CD4-positive, alpha-beta T cell treated with Interleukin-1 beta for 1 hour (primary cell): ENCODE data around the gene ABHD17A.

ENCODE experiments used
- DNase-seq, 2 donors: peaks; one replicate each; pipeline ENCODE4 v3.0.0-alpha.2; 2020 to 2022

Gene ABHD17A

DNA sequence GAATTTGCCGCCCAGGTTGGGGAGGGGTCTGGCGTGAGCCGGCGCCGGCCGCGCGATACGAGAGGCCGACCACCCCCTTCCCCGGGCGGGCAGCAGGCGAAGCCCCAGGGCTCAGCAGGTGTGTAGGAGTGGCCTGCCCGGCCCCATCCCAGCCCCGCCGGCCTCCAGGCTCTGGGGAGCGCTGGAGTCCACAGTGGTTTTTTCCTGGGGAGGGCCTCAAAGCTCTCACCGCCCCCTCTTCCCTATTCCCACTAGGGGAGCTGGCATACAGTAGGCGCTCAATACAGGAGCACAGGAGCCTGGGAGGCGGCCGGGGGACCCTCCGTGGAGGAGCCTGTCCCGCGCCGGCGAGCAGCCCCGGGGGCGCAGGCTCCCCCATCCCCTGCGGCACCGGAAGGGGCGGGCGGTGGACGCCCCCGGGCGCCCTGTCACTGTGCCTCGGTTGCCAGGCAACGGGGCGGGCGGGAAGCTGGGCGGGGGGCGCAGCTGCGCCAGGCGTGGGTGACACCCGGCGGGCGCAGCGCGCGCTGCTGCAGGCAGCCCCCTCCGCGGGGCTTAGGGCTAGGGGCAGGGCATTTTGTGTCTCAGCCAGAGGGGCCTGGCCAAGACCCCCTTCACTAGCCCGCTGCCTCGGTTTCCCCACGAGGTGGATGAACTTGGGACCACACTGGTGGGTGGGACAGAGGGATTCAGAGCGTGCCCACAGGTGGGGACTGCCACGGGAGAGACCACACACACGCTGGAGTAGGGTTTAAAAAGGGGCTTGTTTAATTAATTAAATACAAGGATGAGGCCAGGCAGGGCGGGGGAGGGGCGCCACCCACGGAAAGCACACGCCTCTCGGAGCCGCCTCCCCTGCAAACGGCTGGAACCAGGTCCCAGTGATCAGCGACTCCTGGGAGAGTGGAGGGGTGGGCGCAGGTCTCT is 33.4 kb downstream of the ABHD17A start:
- peak; percentile 67 to 80 for DNase-seq

DNA sequence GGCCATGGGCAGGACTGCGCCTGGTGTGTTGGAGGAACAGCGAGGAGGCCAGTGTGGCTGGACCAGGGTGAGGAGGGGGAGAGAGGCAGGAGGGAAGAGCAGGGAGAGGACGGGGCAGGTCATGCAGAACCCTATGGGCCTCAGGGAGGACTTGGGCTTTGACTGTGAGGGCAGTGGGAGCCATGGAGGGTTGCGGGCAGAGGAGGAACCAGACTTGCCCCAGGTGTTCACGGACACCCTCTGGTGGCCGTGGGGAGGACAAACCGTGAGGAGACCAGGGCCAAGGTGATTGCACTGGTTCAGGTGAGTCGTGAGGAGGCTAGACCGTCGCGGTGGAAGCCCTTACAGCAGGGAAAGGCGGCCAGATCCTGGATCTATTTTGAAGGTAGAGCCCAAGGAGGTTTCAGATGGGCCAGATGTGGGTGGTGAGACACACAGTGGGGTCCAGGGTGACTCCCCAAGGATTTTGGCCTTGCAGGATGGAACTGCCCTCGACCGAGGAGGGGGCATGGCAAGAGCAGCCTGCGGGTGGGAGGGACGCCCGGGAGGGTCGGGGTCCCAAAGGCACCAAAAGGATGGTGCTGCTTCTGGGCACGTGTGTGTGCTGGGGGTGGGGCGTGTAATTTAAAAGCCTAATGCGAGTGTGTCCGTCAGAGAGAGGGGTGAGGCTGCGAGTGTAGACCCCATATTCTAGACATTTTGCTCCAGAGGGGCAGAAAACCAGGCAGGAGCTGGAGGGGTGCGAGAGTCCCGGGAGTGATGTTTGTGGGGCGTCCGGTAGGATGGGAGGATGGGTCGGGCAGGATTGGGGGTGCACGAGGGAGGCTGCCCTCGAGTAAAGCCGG is 34.3 kb downstream of the ABHD17A start:
- peak in 1 of 2 donors; percentile 27 for DNase-seq

DNA sequence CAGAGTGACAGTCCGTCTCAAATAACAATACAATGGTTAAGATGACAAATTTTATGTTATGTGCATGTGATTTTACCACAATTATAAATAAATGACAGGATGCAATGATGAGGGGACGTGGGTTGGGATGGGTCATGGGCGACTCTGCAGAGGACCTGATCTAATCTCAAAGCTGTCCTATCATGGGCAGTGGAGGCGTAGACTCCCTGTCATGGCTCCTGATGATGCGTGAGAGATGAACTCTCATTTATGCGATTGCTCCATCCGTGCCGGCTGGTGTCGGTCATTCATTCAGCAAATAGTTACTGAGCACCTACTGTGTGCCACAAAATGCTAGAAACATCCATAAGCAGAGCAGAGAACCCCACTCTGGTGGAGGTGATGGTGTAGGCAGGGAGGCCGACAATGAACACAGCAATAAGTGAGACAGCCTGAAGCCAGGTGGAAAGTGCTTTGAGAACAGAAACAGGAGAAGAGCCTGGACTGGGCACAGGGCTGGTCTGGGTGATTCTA is 35.4 kb downstream of the ABHD17A start:
- no peak for DNase-seq

DNA sequence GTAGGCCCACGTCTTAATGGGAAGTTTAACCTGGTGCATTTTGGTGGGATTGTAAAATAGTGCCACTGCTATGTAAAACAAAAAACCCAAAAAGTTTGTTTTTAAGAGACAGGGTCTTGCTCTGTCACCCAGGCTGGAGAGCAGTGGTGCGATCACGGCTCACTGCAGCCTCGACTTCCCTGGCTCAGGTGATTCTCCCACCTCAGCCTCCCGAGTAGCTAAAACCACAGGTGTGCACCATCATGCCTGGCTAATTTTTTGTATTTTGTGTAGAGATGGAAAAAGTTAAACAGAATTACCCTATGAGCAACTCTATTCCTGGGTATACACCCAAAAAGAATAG is 36.2 kb downstream of the ABHD17A start:
- DNase-seq: no peak

DNA sequence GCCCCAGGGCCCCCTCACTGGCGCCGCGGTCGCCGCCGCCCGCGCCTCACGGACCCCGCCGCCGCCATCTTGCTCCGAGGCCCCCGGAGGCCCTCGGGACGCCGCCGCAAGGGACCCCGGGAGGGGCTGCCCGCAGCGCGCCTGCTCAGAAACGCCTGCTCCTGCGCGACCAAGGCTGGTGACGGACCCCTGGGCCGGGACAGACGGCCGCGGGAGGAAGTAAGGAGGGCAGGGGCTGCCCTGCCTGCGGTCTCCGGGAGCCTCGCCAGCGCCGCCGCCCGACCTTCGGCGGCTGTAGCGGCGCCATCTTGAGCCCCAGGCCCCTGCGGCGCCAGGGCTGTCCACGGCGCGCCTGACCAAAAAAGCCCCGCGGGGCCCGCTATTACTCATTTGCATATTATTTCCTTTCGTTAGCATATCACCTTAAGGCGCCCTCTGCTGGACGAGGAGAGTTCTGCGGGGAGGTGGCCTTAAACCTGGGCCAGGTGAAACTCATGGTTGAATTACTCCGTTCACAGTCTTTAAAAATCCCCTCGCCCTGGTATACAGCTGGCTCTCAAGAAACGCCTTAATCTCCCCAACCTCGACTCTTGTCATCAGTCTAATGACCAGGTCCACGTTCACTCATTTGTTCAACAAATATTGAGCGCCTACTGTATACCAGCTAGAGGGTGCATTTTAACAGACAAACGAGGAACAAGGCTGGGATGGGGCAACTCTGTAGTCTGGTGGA is 36.7 kb downstream of the ABHD17A start, which contains the start of gene REXO1:
Gene REXO1, minus strand, starts transcription at position 85 of the 733 bp plus-strand sequence. CDS start 125 bp downstream, outside the sequence.
- DNase-seq: peak; percentile 95 to 99

DNA sequence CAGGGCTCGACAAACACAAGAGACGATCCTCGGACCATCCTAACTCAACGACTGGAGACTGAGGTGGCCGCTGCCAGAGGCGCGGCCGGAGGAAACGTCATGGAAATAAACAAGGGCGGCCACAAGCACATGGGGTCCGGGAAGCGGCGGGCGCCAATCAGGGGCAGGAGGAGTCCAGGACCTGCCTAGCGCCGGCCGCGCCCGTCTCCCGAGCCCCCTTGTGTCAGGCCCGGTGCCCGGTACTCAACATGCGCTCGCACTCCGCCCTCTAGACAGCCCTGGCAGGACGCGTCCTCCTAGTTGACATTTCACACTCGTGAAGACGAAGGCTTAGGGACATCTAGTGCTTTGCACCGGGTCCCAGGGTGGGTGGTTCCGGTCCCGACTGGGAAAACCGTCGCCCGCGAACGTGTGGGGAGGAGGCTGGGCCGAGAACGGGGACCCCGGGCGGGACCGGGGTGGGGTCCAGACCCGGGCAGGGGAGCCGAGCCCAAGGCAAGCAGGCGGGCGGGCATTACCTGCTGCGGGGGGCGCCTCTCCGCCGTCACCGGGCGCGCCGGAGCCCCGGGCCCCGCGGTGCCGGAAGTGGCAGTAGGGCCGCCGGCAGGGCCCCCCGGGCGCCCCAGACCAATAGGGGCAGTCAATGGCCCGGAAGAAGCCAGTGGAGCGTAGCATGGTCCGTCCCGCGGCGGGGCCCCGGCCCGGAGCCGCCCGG is 37.5 kb downstream of the ABHD17A start:
- DNase-seq: no peak

DNA sequence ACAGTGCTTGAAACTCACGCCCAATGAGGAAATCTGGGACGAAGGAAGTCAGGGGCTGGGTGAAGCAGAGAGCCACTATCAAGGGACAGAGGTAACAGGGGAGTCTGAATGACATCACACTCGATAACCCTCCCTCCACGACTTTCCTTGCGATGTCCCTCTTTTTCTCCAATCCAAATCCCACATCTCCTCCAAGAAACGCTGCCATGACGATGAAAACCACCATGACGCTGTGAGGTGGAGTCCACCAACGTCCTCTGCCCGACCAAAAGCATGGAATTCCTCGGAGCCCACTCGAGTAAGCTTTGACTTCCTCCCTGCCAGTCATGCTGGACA is 38.0 kb downstream of the ABHD17A start:
- no peak for DNase-seq

DNA sequence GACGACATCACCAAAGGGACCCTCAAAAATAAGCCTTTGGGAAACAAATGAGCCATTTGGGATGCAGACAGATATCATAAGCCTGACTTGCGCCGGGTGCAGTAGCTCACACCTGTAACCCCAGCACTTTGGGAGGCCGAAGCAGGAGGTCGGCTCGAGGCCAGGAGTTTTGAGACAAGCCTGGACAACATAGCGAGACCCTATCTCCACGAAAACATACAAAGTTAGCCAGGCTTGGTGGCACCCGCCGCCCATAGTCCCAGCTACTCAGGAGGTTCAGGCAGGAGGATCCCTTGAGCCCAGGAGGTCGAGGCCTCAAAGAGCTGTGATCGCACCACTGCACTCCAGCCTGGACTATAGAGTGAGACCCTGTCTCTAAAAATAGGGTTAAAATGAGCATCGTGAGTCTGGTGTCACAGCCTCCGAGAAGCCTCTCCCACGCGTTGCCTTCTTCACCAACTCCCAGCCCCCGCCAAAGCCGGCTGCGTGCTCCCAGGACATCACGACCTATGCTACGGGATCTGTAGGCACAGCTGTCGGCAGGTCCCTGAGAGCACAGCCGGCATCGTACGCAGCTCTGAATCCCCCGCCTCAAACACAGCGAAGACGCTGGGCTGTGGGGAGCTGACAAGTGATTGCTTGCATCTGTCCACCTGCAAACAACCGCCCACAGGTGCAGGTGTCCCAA is 38.6 kb downstream of the ABHD17A start:
- DNase-seq: no peak

DNA sequence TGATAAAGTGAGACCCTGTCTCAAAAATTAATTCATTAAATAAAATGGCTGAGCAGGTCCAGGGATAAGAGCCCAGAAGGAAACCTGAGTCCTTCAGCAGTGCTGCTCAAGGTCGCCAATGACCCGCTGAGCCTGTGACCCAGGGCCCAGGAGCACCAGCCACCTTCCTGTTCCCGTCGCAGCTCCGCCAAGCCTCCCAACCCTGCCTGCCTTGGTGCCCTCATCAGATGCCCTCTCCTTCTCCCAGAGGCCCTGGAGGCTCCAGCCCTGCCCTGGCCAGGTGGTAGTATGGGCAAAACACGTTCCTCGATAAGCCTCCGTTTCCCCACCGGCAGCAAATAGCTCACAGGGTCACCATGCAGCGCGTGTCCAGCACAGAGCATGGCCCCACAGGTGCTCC is 39.7 kb downstream of the ABHD17A start:
- no peak for DNase-seq

DNA sequence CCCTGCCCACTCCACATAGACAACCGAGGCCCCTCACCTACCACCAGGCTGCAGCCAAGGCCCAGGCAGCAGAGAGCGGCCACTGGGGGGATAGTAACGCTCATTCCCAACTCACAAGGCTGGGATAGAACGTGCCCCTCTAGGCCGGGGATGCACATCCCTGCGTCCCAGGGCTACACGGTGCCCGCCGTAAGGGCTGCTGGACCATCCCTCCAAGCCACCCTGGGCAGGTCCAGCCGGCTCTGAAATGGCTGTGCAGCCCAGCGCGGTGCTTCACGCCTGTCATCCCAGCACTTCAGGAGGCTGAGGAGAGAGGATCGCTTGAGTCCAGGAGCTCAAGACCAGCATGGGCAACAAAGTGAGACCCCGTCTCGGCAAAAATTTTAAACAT is 40.2 kb downstream of the ABHD17A start:
- DNase-seq: no peak

DNA sequence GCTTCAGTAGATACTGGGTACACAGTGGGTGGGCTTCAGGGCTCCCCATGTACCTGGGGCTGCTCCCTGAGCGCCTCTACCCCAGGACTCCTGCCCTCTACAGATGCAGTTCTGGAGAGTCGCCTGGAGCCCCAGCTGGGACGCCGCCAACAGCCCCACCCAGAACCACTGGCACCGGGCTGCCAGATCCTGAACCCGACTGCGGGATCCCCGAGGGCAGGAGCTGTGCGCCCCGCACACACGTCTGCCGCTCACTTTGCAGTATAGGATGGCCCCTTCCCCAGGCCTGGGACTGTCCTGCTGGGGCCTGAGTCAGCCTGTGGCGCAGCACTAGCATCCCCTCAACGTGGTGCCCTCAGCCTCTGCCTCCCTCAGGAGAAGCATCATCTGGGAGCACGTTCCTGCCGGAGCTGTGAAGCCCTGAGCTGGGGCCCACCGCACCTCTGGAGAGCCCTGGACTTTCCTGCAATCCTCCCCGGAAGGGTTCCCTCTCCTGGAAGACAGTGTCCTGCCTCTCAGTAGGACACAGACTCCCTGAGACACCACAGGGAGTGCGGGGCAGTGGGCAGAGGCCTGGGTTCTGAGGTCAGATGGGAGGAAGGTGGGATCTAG is 40.7 kb downstream of the ABHD17A start:
- DNase-seq: no peak

DNA sequence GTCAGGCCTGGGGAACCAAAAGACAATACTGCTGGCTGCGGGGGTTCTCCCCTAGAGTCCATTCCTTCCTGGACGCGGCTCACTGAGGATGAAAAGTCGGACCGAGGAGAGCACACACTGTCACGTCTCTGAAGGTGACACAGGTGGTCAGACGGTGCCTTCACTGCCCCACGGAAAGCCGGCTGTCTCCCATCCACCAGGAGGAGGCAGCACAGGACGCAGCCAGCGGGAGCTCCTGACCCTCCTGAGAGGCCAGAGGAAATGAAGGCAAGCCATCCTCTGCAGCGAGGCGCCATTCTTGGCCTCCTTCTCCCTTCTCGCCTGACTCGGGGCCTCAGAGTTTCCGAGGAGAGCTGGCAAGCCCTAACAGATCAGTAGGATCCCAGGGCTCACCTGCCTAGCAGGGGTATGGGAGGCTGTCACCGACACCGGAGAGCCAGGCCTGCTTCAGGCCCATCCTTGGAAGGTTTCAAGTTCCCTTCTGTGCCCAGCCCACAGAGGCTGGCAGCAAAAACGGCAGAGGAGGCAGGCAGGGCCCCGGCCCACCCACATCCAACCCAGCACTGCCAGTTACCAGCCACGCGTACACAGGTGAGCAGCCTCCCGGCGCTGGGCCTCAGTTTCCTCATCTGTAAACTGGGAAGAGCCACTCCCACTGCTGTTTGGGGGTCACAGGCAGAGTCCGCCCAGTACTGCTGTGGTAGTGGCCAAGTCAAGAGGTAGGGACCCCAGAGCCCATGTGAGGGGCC is 41.5 kb downstream of the ABHD17A start:
- no peak for DNase-seq

DNA sequence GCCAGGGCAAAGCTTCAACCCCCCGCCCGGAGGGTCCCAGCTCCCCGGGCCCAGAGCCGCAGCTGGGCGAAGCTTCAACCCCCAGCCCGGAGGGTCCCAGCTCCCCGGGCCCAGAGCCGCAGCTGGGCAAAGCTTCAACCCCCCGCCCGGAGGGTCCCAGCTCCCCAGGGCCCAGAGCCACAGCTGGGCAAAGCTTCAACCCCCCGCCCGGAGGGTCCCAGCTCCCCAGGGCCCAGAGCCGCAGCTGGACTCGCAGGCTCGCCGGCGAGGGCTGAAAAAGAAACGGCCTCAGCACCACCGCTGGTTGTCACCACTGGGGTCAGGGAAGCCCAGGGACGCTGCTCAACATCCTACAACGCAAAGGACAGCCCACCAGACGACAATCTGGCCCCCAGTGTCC is 42.2 kb downstream of the ABHD17A start:
- DNase-seq: no peak

DNA sequence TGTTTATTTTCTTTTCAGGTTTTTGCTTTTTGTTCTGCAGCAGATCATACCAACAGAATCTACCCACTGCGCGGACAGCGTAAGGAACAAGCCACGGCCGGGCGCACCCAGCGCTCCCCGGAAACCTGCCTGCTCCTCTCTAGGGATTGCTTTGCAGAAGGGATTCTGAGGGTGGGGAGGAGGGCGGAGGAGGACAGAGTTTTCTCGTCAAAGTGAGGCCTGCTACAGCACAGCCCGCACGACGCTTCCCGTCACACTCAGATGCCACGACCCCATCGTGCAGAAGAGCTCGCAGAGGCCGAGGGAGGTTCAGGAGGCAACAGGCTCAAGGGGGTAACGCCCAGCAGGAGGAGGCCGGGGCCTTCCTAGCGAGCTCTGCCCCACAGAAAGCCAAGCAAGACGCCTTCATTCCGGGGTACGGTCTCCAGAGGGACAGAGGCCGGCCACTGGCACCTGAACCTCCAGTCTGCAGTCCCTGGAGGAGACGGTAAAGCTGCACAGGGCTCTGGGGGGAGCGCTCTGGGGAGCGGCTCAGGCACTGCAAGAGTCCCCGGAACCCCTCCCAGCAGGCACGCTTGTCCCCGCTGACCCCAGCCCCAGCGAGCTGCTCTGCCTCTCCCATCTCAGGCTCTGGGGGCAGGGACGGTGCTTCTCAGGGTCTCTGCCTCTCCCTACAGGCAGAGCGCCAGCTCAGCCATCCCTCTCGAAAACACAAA is 43.9 kb downstream of the ABHD17A start:
- no peak for DNase-seq

DNA sequence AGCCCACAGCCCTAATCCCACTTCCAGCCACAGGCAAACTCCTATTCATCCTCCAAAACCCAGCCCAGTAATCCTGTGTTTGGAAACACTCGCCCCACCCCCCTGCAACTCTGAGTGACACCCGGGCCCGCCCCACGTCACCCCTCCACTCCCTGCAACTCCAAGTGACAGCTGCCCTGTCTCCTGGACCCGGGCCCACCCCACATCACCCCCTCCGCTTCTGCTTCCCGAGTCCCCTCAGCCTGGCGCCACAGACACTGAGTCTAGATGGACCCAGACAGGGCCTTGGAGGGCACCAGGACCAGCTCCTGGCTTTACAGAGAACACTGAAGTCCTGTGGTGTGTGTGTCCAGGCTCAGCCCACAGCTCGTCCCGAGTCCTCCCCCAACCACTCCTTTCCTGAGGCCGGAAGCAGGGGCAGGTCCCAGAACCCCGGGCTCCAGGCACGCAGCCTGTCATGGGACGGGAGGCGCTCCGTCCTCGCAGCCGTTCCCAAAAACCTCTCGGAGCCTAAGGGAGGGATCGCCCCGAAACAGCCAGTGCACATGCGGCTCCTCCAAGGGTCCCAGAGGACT is 44.7 kb downstream of the ABHD17A start:
- DNase-seq: no peak

DNA sequence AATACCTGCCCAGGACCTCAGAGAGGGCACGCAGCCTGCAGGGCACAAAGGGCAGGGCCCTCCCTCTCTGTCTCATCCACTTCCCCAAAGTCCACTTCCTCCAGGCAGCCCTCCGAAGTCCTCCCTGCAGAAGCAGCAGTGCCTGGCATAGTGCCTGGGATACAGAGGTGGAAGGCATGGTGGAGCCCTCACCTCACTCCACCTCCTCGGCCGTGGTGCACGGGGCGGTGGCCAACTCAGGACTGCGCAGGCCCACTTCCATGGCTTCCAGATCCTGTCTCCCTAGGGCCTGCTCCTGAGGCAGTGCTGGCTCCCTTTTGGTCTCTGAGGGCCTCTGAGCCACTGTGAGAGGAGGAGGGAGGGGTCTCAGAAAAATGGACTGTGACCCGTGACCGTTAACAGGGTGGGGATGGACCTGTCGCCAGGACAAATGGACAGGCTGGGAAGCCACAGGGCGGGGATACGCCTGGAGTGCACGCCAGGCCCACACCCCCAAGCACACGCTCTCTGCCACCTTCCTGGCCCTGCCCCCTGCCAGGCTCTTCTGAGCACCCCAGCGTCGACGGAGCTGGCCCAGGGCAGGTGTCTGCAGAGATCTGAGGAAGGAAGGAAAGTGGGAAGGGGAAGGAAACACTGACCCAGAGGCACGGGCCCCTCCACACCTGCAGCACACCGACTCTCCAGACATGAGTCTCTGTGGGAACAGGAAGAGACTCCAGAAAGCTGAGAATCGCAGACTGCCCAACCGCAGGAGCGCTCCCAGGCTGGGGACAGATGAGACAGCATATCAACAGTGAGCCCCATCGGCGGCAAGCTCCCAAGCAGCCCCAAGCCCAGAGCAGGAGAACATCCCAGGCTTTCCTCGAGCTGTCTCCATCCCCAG is 45.4 kb downstream of the ABHD17A start:
- DNase-seq: no peak

DNA sequence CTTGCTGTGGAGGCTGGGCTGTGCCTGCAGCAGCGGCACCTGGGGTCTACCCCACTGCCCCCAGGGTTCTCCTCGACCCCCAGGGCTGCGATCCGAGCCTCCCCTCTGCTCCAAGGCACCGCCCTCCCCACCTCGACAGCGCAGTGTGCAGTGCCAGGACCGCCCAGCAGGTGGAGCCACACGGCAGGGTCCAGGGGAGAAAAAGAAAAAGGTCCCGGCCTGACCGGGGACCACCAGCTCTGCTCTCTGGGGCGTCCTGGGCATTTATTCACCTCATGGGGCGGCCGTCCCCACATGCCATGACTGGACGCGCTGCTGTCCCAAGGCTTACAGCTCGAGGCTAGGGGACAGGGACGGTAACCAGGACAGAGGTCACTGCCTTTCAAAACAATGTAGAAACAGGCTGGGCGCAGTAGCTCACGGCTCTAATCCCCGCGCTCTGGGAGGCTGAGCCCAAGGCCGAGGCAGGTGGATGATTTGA is 47.6 kb downstream of the ABHD17A start:
- peak; percentile 46 to 61 for DNase-seq

DNA sequence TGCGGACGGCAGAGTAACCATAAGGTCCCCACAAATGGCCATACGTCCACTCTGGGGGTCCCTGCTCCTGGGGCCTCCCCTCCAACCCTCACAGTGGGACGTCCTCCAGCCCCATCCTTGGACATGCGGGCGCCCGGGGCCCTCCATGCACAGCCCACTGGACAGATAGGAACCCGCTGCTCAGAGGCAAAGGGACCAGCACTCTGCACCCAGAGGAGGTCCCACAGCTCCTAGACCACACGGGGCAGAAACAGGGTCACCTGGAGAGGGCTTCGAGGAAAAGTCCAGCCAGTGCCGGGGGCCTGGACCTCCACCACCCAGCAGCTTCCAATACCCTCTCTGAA is 48.1 kb downstream of the ABHD17A start:
- no peak for DNase-seq
